ENCODE data around the gene PLCG2. TPM values are rescaled to one million over a fixed set of nuclear protein-coding genes. Genes with fewer than 3 reads are reported as not detected.

PLCG2 gene
- total RNA-seq, 1 donor from 2014 or later, result 9.1 TPM

- no peak for TF ChIP-seq CTCF (IDR thresholded peaks at IDR 0.05; ENCODE audit: unreplicated experiment)
- H3K4me1 Mint-ChIP-seq (ENCODE audit: low read depth), result peaks cover 18% of the 10 kb centered on the region
- H3K4me3 Mint-ChIP-seq (ENCODE audit: low read depth), result no peak overlapping the region
- H3K36me3 Mint-ChIP-seq (ENCODE audit: insufficient read depth), result no peaks in the 10 kb centered on the region
- DNase-seq (ENCODE audit: low spot score, unreplicated experiment), result no peak
- H3K27ac Mint-ChIP-seq, result no peak overlapping the region
- peaks cover 3% of the 10 kb centered on the region for H3K9me3 Mint-ChIP-seq (ENCODE audit: low read depth)
- no peaks in the 10 kb centered on the region for H3K27me3 Mint-ChIP-seq
These were observed 216.6 kb downstream of the PLCG2 start for GRCh38 chr16:81995651-81996050.

- Mint-ChIP-seq H3K36me3 (ENCODE audit: insufficient read depth) (no peaks in the 10 kb centered on the region), H3K9me3 (ENCODE audit: low read depth) (peaks cover 3% of the 10 kb centered on the region), H3K4me1 (ENCODE audit: low read depth) (peaks cover 18% of the 10 kb centered on the region), H3K27me3 (no peaks in the 10 kb centered on the region), H3K27ac (no peak overlapping the region), H3K4me3 (ENCODE audit: low read depth) (no peak overlapping the region)
- TF ChIP-seq CTCF (IDR thresholded peaks at IDR 0.05; ENCODE audit: unreplicated experiment), result no peak
- no peak for DNase-seq (ENCODE audit: low spot score, unreplicated experiment)
These were observed 217.8 kb downstream of the PLCG2 start for GRCh38 chr16:81996664-81997509.

- Mint-ChIP-seq H3K27me3 (no peaks in the 10 kb centered on the region), H3K27ac (no peak overlapping the region), H3K36me3 (ENCODE audit: insufficient read depth) (no peaks in the 10 kb centered on the region), H3K4me3 (ENCODE audit: low read depth) (no peak overlapping the region), H3K9me3 (ENCODE audit: low read depth) (peaks cover 3% of the 10 kb centered on the region), H3K4me1 (ENCODE audit: low read depth) (peaks cover 16% of the 10 kb centered on the region)
- DNase-seq (ENCODE audit: low spot score, unreplicated experiment), result no peak
- no peak for TF ChIP-seq CTCF (IDR thresholded peaks at IDR 0.05; ENCODE audit: unreplicated experiment)
These were observed 218.6 kb downstream of the PLCG2 start for GRCh38 chr16:81997738-81998137.

- no peak overlapping the region for H3K4me3 Mint-ChIP-seq (ENCODE audit: low read depth)
- no peaks in the 10 kb centered on the region for H3K36me3 Mint-ChIP-seq (ENCODE audit: insufficient read depth)
- H3K27me3 Mint-ChIP-seq, result no peaks in the 10 kb centered on the region
- no peak overlapping the region for H3K27ac Mint-ChIP-seq
- no peak for TF ChIP-seq CTCF (IDR thresholded peaks at IDR 0.05; ENCODE audit: unreplicated experiment)
- H3K4me1 Mint-ChIP-seq (ENCODE audit: low read depth), result peaks cover 12% of the 10 kb centered on the region
- no peak for DNase-seq (ENCODE audit: low spot score, unreplicated experiment)
- H3K9me3 Mint-ChIP-seq (ENCODE audit: low read depth), result peaks cover 5% of the 10 kb centered on the region
These were observed 223.7 kb downstream of the PLCG2 start for GRCh38 chr16:82002831-82003230.

- no peak for TF ChIP-seq CTCF (IDR thresholded peaks at IDR 0.05; ENCODE audit: unreplicated experiment)
- H3K27ac Mint-ChIP-seq, result no peak overlapping the region
- H3K9me3 Mint-ChIP-seq (ENCODE audit: low read depth), result peaks cover 9% of the 10 kb centered on the region
These were observed 225.5 kb downstream of the PLCG2 start for GRCh38 chr16:82004601-82005000.

More at GRCh38 chr16:82004601-82005000, 225.5 kb downstream of the PLCG2 start:
- no peaks in the 10 kb centered on the region for H3K27me3 Mint-ChIP-seq
- no peak overlapping the region for H3K4me3 Mint-ChIP-seq (ENCODE audit: low read depth)
- DNase-seq (ENCODE audit: low spot score, unreplicated experiment), result no peak
- H3K4me1 Mint-ChIP-seq (ENCODE audit: low read depth), result peaks cover 12% of the 10 kb centered on the region
- peaks cover 3% of the 10 kb centered on the region for H3K36me3 Mint-ChIP-seq (ENCODE audit: insufficient read depth)

All from progenitor cell of endocrine pancreas (in vitro differentiated cells).